HG02943 (cell line): ENCODE measurements around the gene CUEDC1.

Source experiments
- ATAC-seq: cut with Tn5 transposase; IDR thresholded peaks from one replicate; pipeline ENCODE4 v1.9.1; 2021; ENCODE audit warnings: mild to moderate bottlenecking, low read depth, moderate library complexity; ENCODE audit not compliant: unreplicated experiment

The CUEDC1 gene

DNA sequence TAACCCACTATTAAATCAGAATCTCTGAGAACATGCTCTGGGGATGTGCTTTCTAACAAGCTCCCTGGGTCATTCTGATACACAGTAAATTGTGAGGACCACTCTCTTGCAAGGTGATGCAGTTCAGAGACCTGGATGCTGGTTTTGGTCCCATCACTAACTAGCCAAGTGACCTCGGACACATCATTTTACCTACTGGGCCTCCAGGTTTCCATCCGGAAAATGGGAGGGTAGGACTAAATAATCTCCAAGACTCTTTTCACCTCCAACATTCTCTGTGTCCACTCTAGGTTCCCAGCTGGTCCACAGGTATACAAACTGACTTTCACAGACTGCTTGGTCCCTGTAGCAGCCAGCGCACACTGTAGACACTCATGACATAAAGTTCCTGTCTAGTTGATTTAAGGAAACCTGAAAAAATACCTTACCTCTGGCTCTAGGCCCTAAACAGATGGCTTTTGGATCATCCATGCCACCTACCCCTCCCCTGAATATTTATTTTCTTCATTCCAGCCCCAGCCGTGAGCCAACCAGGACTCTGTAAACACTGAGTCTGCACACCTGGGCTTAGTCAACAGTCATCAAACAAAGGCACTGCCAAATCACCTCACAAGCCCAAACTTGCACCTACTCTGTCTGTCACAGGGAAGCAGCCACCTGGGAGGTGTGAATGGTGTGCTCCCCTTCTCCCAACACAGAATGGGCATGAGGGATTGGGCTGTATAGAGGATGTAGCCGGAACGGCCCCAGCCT lies 54.0 kb downstream of the CUEDC1 start:
- no peak for ATAC-seq

DNA sequence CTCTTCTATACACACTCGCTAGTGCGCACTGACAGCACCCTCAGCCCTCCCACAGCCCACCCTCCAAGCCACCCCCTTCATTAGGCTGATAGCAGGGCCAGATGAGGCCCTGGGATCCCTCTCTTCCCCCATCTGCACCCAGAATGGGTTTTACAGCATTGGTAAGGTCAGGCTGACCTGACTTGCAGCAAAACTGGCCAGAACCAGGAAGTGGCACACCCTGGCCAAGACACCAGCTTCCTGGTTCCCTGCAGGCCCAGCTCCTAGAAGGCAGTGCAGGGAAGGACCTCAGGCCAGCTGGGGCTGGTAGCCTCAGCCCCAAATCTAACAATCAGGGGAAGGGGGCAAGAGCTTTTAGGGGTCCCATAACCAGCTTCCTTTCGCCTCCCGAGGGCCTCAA lies 55.4 kb downstream of the CUEDC1 start:
- no peak for ATAC-seq

DNA sequence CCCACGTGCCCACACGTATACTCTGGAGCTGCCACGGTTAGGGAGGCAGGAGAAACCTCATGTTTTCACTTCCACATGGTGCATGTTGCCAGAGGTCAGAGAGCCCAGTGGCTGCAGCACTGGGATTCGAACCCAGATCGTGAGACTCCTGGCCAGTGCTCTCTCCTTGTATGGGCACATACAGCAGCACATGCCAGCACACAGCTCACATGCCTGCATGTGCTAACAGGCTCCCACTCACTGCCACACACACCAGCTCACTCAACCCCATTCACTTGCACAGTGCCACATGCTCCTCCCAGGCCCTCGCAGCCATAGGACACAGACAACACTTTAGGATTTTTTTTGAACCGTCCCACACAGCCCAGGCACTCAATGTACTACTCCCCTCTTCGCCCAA lies 55.8 kb downstream of the CUEDC1 start:
- no peak for ATAC-seq

DNA sequence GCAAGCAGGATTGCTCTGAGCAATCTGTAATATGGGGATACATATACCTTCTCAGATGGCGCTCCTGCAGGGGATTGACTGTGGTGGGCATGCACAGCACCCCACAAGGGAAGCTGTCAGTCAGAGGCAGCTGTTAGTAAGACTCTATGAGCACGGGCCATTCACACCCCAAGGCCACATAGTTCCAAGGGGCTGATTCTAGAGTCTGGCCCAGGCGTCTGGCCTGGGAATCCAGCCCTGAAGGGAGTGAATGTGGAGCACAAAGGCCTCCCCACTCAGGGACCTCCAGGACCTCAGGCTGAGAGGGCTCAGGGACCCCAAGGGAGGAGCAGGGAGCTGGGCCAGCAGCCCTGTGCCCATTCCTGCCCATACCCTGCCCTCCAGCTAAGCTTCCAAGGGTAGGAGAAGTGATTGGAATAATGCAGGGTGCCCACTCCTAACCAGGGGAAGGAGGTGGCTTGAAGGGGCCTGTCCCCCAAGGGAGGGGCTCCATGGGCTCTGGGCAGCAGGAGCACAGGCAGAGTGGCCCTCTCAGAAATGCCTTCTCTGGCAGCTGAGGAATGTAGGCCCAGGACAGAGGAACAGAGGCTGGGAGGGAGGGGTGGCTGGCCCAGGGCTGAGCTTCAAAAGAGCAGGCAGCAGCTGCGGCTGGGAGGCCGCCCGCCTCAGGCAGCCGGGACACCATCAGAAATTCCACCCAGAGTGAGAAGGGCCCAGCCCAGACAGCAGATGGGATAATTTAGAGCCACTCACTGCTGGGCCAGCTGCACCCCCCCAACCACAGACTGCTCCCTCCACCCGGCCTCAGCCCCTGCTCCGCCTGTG lies 56.5 kb downstream of the CUEDC1 start:
- ATAC-seq, result no peak

DNA sequence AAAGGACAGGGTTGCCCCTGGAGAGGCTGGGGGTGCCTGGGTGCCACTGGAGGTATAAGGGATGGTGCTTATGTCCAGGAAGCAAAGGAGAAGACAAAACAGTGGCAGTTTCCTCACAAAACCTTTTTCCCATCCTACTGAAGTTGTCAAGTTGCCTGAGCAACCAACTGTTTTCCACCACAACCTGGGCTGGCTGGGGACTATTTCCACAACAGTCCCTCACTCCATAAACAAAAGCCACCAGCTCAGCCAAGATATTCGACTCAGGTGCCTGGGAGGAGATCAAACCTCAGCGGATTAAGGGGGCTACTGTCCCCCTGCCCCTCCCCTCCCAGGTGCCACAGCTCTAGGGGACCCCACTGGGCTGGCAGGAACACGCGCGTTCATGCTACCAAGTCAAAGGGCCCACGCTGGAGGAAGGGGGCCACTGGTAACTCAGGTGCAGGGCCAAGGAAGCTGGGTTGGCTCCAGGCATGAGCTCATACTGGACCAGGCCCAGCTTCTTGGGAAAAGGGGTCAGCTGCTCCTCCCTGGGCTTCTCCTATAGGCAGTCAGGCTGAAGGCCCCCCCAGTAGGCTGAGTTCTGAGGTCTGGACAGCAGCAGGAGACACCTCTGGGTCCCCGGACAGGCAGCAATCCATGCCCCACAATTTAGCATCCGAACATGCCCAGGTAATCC lies 59.7 kb downstream of the CUEDC1 start:
- ATAC-seq, result no peak

DNA sequence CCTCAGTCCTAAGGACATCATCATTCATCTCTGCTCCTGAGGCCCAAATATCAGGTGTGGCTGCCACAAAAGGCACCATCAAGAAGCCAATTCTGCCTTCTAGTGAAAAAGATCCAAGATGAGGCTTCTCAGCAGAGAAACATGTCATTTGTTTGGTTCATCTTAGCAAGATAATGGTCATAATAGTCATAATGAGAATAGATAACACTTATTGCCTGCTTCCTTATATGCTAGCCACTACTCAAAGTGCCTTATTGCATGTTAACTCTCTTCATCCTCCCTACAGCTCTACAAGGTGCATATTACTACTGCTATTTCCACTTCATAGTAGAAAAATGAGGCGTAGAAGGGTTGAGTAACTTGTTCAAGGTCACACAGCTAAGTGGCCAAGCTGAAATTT lies 60.4 kb downstream of the CUEDC1 start:
- no peak for ATAC-seq

DNA sequence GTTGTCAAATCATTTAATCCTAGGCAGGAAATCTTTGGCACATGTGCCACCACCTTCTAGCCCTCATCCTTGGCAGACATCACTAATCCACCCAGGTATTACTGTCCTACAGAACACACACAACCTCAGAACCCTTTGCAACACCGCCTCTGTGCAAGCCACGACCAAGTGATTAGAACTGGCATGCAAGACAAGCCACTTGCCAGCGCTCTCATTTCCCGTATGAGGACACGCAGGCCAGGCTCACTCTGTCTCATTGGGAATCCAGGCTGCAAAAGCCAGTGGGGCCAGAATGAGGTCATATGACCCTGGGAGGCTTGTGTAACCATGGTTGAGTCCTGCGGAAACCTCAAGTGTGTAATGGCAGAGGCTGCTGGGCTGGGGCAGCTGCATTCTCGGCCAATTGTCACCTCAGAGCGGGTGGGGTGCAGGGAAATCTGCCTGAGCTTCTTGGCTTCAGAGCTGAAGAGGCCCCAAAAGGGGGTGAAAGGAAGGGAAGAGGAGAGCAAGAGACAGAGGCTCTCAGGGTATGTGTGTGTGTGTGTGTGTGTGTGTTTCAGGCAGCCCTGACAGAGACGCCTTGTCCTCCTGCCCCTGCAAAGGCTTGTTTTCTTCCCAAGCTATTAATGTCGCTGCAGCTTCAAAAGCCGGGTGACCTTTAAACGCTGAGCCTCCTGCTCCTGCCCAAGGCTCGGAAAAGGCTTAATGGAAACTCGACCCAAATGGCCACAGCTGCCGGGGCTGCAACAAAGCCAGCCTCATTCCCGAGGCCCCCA lies 62.2 kb downstream of the CUEDC1 start:
- ATAC-seq, result no peak

DNA sequence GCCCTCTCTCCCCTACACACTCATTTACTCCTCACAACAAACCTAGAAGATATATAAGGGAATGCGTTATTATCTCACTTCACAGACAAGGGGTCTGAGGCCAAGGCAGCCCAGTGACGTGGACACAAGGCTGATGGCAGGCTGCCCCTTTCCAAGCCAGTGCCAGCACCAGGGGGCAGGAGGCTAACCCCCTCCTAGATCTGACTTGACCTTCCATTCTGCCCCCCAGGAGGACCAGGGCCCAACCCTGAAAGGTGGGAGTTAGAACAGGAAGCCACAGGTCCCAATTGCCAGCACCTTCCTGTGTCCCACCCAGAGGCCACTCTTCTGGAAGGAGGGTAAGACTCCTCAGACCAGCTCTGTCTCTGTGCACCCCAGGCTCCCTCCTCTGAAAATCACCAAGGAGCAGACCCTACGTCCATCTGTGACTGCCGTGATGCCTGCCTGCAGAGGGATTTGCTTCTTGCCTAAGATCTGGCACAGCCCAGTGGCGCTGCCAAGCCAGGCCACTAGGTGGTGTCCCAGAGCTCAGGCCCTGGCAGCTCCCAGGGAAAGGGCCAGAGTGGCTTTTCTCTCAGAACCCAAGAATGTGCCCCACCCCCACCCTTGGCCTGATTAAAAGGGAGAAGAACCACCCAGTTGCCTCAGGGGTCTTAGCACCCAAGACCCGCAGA lies 62.9 kb downstream of the CUEDC1 start:
- ATAC-seq, result no peak

DNA sequence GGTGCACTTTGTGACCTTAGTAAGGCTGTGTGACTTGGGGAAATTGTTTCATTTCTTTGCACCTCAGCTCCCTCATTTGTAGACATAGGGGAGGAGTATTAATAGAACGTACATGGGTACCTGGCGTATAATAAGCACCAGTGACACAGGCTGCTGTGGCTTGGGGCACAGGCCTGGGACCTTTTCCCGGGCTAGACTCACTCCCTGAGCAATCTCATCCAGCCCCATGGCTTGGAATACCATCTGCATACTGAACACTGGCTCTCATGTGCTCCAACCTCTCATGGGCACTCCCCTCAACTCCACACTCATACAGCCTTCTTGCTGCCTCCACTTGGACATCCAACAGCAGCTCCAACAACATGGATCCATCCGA lies 64.4 kb downstream of the CUEDC1 start:
- ATAC-seq, result no peak

DNA sequence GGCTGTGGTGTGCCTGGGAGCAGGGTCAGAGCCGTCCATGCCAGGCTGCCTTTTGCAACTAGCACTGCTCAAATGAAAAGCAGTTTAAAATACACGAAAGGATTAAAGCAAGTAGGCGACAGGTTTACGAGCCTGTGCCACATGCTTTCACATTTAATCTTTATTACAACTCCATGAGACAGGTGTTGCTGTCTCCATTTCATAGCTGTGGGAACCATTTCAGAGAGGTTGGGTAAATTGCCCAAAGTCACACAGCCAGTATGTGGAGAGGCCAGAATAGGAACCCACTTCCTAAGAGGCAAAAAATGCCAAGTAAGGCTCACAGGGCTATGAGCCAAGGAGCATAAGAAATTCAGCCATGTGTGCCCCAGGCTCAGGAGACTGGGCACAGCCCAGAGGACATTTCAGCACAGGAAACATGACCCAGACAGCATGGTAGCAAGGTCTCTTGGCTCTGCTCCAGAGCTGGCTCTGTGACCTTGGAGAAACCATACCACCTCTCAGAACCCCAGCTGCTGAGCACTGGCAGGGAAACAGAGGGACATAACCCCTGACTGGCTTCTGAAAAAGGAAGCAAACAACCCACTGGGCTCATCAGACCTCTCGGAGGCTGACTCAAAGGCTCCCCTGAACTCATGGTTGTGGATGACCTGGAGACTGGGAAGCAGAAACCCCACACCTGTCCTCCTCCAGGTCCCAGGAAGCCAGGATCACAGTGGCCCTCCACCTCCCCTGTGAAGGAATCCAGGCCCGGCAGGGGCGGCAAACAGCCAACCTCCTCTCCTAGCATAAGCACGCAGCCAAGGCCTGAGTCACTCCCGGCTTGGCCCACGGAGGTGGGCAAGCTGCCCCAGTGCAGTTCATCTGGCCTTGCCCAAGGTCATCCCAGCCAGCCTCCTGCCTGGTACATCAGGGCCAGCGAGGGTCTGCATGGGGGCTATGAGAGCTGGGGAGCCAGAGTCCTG lies 65.0 kb downstream of the CUEDC1 start:
- no peak for ATAC-seq

DNA sequence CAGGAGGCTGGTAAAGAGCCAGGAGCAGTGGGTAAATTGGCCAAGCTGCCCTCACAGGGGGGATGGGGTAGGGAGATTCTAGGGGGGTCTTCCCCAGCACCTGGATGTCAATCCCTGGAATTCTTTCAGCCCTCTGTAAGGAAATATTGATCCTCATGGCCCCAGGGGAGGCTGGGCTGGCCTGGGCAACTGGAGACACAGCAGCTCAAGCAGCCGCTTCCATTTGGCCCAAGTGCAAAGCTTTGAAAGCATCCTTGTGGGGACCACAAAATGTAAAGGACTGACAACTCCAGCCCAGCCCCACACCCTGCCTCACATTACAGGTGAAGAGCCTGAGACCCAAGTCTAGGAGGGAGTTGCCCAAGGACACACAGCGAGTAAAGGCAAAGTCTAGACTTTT lies 66.0 kb downstream of the CUEDC1 start:
- no peak for ATAC-seq

DNA sequence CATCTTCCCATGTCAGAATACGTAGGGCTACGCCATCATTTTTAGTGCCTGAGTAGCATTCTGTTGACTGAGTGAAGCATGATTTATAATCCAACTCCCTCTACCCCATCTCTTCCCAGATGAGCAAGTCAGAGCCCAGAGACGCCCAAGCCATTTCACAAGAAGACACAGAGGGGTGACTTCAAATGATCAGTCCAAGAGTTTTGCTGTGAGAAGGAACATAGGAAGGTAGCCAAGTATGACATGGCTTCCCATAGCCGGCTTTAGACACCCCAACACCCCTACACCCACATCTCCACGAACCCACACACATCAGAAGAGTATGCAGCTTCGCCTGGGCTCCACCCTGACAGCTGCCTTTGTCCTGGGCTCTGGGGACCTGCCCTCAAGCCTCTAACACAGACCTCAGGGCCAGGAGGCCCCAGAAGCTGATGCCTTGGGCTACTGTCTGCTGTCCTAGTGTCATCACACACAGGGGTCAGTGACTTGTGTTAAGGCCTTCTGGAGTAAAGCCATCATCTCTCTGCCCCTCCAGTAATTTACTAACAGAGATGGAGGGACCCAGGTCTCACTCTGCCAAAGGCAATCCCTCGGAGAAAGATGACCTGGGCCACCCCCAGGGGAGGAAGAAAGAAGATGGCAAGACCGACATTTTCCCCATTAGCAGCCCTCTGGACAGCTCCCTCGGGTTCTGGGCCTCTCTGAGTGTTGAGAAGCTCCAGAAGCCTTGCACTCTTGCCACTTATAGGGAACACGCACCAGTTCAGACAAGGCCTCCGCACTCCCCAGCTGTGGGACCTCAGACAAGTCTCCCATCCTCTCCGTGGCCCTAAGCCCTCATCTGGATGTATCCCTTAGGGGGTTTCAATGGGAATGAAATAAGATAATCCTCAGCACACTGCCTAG lies 66.6 kb downstream of the CUEDC1 start:
- no peak for ATAC-seq

DNA sequence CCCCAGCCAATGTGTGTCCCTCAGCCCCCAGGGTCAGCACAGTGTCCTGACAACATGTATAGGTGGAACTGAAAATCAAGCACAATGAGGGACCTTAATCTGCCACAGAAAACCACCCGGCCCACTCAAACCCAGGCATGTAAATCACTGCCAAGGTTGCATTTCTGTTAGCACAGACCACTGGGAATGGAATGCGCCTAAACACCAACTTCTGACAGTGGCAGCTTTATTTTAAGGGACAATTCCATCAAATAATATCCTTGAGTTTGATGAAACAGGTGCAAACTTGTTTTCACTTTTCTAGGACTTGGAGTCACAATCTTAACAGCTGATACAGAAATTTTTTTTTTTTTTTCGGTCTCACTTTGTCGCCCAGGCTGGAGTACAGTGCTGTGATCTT lies 68.1 kb downstream of the CUEDC1 start:
- no peak for ATAC-seq

DNA sequence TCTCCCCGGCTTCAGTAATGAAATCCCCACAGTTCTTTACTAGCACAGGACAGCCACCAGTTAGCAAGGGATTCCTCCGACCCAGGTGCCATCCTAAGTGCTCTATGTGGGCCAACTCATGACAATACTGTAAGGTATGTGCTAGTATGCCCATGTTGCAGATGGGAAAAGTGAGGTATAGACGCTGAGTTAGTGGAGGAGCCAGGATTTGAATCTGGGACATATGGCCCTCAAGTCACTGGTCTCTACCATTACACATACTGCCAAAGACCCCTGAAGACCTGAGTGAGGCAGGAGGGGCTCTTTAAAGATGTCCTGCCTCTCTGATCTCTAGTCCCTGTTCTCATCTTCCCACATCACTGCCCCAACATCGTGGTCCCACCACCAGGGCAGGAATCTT lies 69.2 kb downstream of the CUEDC1 start:
- no peak for ATAC-seq

DNA sequence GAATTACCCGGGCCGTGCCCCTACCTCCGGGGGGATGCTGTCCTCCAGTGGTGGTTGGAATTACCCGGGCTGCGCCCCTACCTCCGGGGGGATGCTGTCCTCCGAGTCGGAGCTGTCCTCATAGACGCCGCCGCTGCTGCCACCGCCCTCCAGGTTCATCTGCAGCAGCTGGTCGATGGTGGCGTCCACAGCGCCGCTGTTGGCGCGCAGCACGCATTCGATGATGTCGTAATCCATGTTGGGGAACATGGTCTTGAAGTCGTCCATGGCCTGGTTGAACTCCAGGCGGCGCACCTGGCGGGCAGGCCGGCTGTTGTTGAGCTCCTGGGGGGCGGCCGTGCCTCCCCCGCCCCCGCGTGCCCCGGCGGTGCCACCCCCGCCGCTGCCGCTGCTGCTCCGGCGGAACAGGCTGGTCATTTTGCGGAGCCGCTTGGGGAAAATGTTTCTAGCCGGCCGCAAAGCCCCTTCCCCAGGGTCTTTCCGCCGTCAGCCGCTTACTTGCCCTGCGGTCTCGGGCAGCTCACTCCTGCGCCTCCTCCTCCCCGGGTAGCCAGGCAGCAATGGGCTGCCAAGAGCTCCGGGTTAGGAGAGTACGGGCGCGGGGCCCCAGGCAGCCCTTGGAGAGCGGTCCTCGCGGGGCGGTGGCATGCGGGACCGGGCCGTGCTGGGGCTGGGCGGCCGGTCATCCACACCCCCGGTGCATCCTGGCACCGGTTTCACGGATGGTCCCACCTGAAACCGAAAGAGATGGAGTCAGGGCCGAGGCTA lies 69.9 kb downstream of the CUEDC1 start:
- no peak for ATAC-seq

DNA sequence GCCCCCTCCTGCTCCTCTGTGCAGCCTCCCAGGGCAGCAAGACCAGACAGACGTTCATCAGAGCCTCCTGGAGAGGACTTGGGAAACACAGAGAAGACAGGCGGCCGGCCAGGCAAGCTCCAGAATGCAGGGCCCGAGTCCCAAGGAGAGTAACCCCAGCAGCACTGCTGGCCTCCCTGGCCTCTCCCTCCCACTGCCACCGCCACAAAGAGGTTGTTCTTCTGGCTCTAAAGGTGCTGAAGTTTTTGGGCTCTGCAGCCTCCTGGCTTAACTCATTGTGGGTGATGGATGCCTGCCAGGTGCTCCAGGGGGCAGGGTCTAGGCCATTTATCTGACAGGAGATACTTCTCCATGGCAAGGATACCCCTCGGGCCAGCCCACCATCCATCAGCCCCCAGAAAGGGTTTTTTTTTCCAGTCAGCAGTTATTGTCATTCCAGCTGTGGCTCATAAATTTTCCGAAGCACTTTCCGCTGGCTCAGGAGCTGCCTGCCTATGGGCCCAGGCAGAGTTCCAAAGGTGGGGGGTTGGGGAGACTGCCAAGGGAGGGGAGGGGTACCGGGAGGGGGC lies 73.3 kb downstream of the CUEDC1 start:
- no peak for ATAC-seq

DNA sequence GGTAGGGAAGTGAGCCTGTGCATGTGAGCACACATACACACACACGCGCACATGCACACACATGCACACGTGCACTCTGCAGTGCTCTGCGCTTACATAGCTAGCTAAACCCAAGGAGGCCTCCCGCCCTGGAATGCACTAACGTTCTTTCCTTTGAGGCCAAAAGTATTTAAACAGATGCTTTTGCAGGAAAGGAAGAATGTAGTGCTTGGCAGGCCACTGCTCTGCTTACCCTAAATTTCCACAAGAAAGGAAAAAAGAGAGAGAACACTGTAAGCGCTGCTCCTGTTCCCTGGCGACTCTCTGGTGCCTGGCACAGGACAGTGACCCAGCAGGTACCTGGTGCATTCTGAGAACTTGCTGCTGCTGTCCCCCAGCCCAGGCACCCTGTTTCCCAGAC lies 74.1 kb downstream of the CUEDC1 start:
- ATAC-seq, result no peak
